Osteoblast (primary cell): ENCODE measurements around the gene AP1G2. TPM values are rescaled to one million over a fixed set of nuclear protein-coding genes. Genes with fewer than 3 reads are reported as not detected.

Source experiments
- DNase-seq: peaks from one replicate; pipeline ENCODE4 v3.0.0; 2011; ENCODE audit warnings: low spot score, mixed read lengths; ENCODE audit not compliant: insufficient read length; ENCODE audit errors: missing footprints
- H2AFZ ChIP-seq: 2 replicates; pipeline ENCODE4 v1.6.0; 2011; ENCODE audit warnings: mild to moderate bottlenecking, low read length
- H3K27ac ChIP-seq: 2 replicates; pipeline ENCODE4 v1.5.1; 2011; ENCODE audit warnings: mild to moderate bottlenecking, low read depth, low read length, moderate library complexity
- H3K27me3 ChIP-seq: 2 replicates; pipeline ENCODE4 v1.6.0; 2012; ENCODE audit warnings: mild to moderate bottlenecking, control low read depth, inconsistent platforms, low read length, moderate library complexity; ENCODE audit not compliant: insufficient read depth
- H3K36me3 ChIP-seq: 2 replicates; pipeline ENCODE4 v1.5.1; 2011; ENCODE audit warnings: mild to moderate bottlenecking, low read length, control low read depth, moderate library complexity; ENCODE audit not compliant: insufficient read depth
- H3K4me1 ChIP-seq: 2 replicates; pipeline ENCODE4 v1.5.1; 2011; ENCODE audit warnings: mild to moderate bottlenecking, low read length, control low read depth, moderate library complexity; ENCODE audit not compliant: insufficient read depth
- H3K4me2 ChIP-seq: 2 replicates; pipeline ENCODE4 v1.6.0; 2011; ENCODE audit warnings: mild to moderate bottlenecking, low read length; ENCODE audit not compliant: insufficient read depth
- H3K4me3 ChIP-seq: fragments of 200-600 bp; sonication (generic); 3 replicates; pipeline ENCODE4 v1.5.1; 2012; ENCODE audit warnings: mild to moderate bottlenecking, low read length, inconsistent platforms; ENCODE audit not compliant: insufficient read depth
- H3K79me2 ChIP-seq: 2 replicates; pipeline ENCODE4 v1.6.0; 2012; ENCODE audit warnings: mild to moderate bottlenecking, low read length, control low read depth, inconsistent platforms; ENCODE audit not compliant: insufficient read depth
- H3K9me3 ChIP-seq: 2 replicates; pipeline ENCODE4 v1.5.1; 2011; ENCODE audit warnings: low read depth, low read length, control low read depth
- H4K20me1 ChIP-seq: 2 replicates; pipeline ENCODE4 v1.6.0; 2012; ENCODE audit warnings: mild to moderate bottlenecking, low read length, control low read depth; ENCODE audit not compliant: insufficient read depth
- CTCF ChIP-seq: IDR thresholded peaks from 2 replicates; pipeline ENCODE4 v1.5.1; 2011; ENCODE audit warnings: mild to moderate bottlenecking, low read depth, low read length, moderate library complexity; ENCODE audit errors: extremely low read depth
- total RNA-seq: library from RNA; depleted of rRNA; stranded (reverse); fragments of >200 nt; gene quantifications from 2 replicates; pipeline ENCODE4 v1.2.3, GENCODE V29; 2012

Gene AP1G2
- total RNA-seq, 1 donor = 10.9 TPM

- Histone ChIP-seq H3K36me3 (peaks cover 20% of the 10 kb centered on the region), H3K27me3 (no peaks in the 10 kb centered on the region), H3K4me3 (no peak overlapping the region), H4K20me1 (peaks cover 23% of the 10 kb centered on the region), H3K9me3 (no peaks in the 10 kb centered on the region), H2AFZ (no peak overlapping the region), H3K4me1 (peaks cover 18% of the 10 kb centered on the region), H3K79me2 (peaks cover 5% of the 10 kb centered on the region), H3K27ac (no peak overlapping the region), H3K4me2 (no peak overlapping the region)
- peak; percentile 83 for DNase-seq
- peak; percentile 91 for TF ChIP-seq CTCF
These were observed 4.6 kb downstream of the AP1G2 start for GRCh38 chr14:23562822-23563472.

GRCh38 chr14:23561873-23562821 lies 5.4 kb downstream of the AP1G2 start:
- Histone ChIP-seq H4K20me1 (peaks cover 23% of the 10 kb centered on the region), H3K27ac (no peak overlapping the region)
- peak; percentile 59 for DNase-seq

GRCh38 chr14:23561259-23561658 lies 6.3 kb downstream of the AP1G2 start:
- Histone ChIP-seq H3K27me3 (no peaks in the 10 kb centered on the region), H3K9me3 (no peaks in the 10 kb centered on the region), H4K20me1 (peaks cover 23% of the 10 kb centered on the region), H3K27ac (no peak overlapping the region), H3K36me3 (peaks cover 20% of the 10 kb centered on the region), H3K4me3 (no peak overlapping the region), H3K4me2 (no peak overlapping the region), H2AFZ (no peak overlapping the region), H3K79me2 (peaks cover 22% of the 10 kb centered on the region), H3K4me1 (peaks cover 17% of the 10 kb centered on the region)
- no peak for DNase-seq
- TF ChIP-seq CTCF = no peak

More at GRCh38 chr14:23561873-23562821, 5.4 kb downstream of the AP1G2 start:
- peaks cover 20% of the 10 kb centered on the region for H3K36me3 ChIP-seq
- H3K27me3 ChIP-seq = no peaks in the 10 kb centered on the region
- H2AFZ ChIP-seq = no peak overlapping the region
- H3K4me1 ChIP-seq = peaks cover 17% of the 10 kb centered on the region
- H3K79me2 ChIP-seq = peaks cover 13% of the 10 kb centered on the region
- no peak overlapping the region for H3K4me3 ChIP-seq
- no peak for TF ChIP-seq CTCF
- no peak overlapping the region for H3K4me2 ChIP-seq
- no peaks in the 10 kb centered on the region for H3K9me3 ChIP-seq
